Suprapubic skin (tissue), 4 donors: ENCODE results near the gene SRMS. TPM values are rescaled to one million over a fixed set of nuclear protein-coding genes. Genes with fewer than 3 reads are reported as not detected.
"Not testable (repeated sequence)": the region's sequence is repeated elsewhere in the genome, so short reads cannot be mapped to it uniquely, and the experiment has no call there.

Experiments
- DNase-seq, 2 donors: peaks; one replicate each; pipeline ENCODE4 v3.0.0-alpha.2; 2019; ENCODE audit warnings: low spot score in 2 of 2
- H3K27ac ChIP-seq: fragments of 200-600 bp; sonication (generic); one replicate; pipeline ENCODE4 v1.5.1; 2019
- H3K27me3 ChIP-seq: fragments of 200-600 bp; sonication (generic); one replicate; pipeline ENCODE4 v1.5.1; 2019
- H3K36me3 ChIP-seq: fragments of 200-600 bp; sonication (generic); one replicate; pipeline ENCODE4 v1.5.1; 2019
- H3K4me1 ChIP-seq: fragments of 200-600 bp; sonication (generic); one replicate; pipeline ENCODE4 v1.5.1; 2019
- H3K4me3 ChIP-seq: fragments of 200-600 bp; sonication (generic); one replicate; pipeline ENCODE4 v1.5.1; 2019; ENCODE audit warnings: mild to moderate bottlenecking
- H3K9me3 ChIP-seq: fragments of 200-600 bp; sonication (generic); one replicate; pipeline ENCODE4 v1.5.1; 2019
- CTCF ChIP-seq, 2 donors: fragments of 200-600 bp in 1 of 2; fragments of 450-650 bp in 1 of 2; sonication (generic) in 1 of 2; IDR thresholded peaks; one replicate each; pipeline ENCODE4 v1.5.1; 2016 to 2019; ENCODE audit warnings: antibody characterized with exemption in 2 of 2, mild to moderate bottlenecking in 1 of 2, moderate library complexity in 1 of 2
- EP300 ChIP-seq: sonication (generic); formaldehyde crosslinking; IDR thresholded peaks from one replicate; pipeline ENCODE4 v1.6.1; 2017; ENCODE audit warnings: antibody characterized with exemption
- POLR2A ChIP-seq, 2 donors: fragments of 450-650 bp; IDR thresholded peaks; one replicate each; pipeline ENCODE4 v1.6.1; 2017; ENCODE audit warnings: antibody characterized with exemption in 2 of 2, mild to moderate bottlenecking in 2 of 2, moderate library complexity in 2 of 2
- POLR2AphosphoS5 ChIP-seq, 3 donors: sonication (generic); formaldehyde crosslinking; IDR thresholded peaks; one replicate each; pipeline ENCODE4 v1.6.1; 2017; ENCODE audit warnings: antibody characterized with exemption in 3 of 3
- WGBS: methylation state at CpG from one replicate; pipeline ENCODE4 v1.1.5; 2018; 5-methylcytosine and 5-hydroxymethylcytosine counted together
- total RNA-seq, 4 donors: library from RNA; depleted of rRNA; stranded (reverse); fragments of >200 nt; gene quantifications; one replicate each; pipeline ENCODE4 v1.1.0, GENCODE V29; 2016

SRMS gene
- total RNA-seq, 4 donors from 2014 or later = 1.3 TPM; not detected in 3

- 0% methylated on average over 18 of the region's 64 CpGs for WGBS
- peak within 1 kb of the TSS; percentile 98 for H3K27ac ChIP-seq
- peak; percentile 89 to 92 for DNase-seq
- H3K36me3 ChIP-seq = peaks cover 18% of the 10 kb centered on the region
- TF ChIP-seq EP300 = no peak
- peak; percentile 70 to 86 for TF ChIP-seq POLR2A (IDR thresholded peaks at IDR 0.05)
- peak; percentile 56 to 81 (median 80) for TF ChIP-seq POLR2AphosphoS5 (IDR thresholded peaks at IDR 0.05)
- TF ChIP-seq CTCF (IDR thresholded peaks at IDR 0.05) = no peak
- H3K27me3 ChIP-seq = no peaks in the 10 kb centered on the region
- peaks cover 32% of the 10 kb centered on the region for H3K4me1 ChIP-seq
- H3K9me3 ChIP-seq = no peaks in the 10 kb centered on the region
- H3K4me3 ChIP-seq = peak within 1 kb of the TSS; percentile 75
Observed at GRCh38 chr20:63520504-63520933, 27.0 kb downstream of the SRMS start, which contains the start of gene PPDPF. Gene PPDPF (plus strand): TSS chr20:63520765. CDS start chr20:63521309, 544 bp downstream.

- 0% methylated on average over 13 of the region's 72 CpGs for WGBS
- TF ChIP-seq EP300 (no peak), POLR2AphosphoS5 (IDR thresholded peaks at IDR 0.05) (no peak), CTCF (IDR thresholded peaks at IDR 0.05) (peak in 1 of 2 donors; percentile 25)
- Histone ChIP-seq H3K4me1 (peaks cover 32% of the 10 kb centered on the region), H3K4me3 (peak overlapping the region; percentile 75), H3K27ac (peak overlapping the region; percentile 98), H3K27me3 (no peaks in the 10 kb centered on the region), H3K9me3 (no peaks in the 10 kb centered on the region), H3K36me3 (peaks cover 18% of the 10 kb centered on the region)
- DNase-seq = peak; percentile 82 to 83
Observed at GRCh38 chr20:63519668-63520503, 27.7 kb downstream of the SRMS start.

GRCh38 chr20:63518946-63519667 is 28.4 kb downstream of the SRMS start:
- no peak for TF ChIP-seq POLR2AphosphoS5 (IDR thresholded peaks at IDR 0.05)
- H3K36me3 ChIP-seq = peaks cover 18% of the 10 kb centered on the region
- DNase-seq = peak; percentile 59 to 79
- H3K27ac ChIP-seq = no peak overlapping the region
- H3K4me3 ChIP-seq = peak overlapping the region; percentile 75
- WGBS = 83% methylated on average over 25 of the region's 32 CpGs
- H3K4me1 ChIP-seq = peaks cover 32% of the 10 kb centered on the region
- H3K9me3 ChIP-seq = no peaks in the 10 kb centered on the region
- H3K27me3 ChIP-seq = no peaks in the 10 kb centered on the region

- Histone ChIP-seq H3K4me3 (no peak overlapping the region), H3K27me3 (no peaks in the 10 kb centered on the region), H3K9me3 (no peaks in the 10 kb centered on the region), H3K36me3 (peaks cover 16% of the 10 kb centered on the region), H3K4me1 (peaks cover 32% of the 10 kb centered on the region), H3K27ac (no peak overlapping the region)
- TF ChIP-seq CTCF (IDR thresholded peaks at IDR 0.05) (no peak), POLR2AphosphoS5 (IDR thresholded peaks at IDR 0.05) (no peak), POLR2A (IDR thresholded peaks at IDR 0.05) (no peak), EP300 (no peak)
- peak; percentile 61 to 80 for DNase-seq
- 93% methylated on average over 6 of the region's 20 CpGs for WGBS
Observed at GRCh38 chr20:63518351-63518861, 29.1 kb downstream of the SRMS start.

- WGBS = 89% methylated on average over 14 of the region's 32 CpGs
- Histone ChIP-seq H3K36me3 (peaks cover 8% of the 10 kb centered on the region), H3K4me1 (peaks cover 28% of the 10 kb centered on the region), H3K4me3 (no peak overlapping the region), H3K9me3 (no peaks in the 10 kb centered on the region), H3K27me3 (no peaks in the 10 kb centered on the region), H3K27ac (no peak overlapping the region)
- DNase-seq = peak in 1 of 2 donors; percentile 66
- TF ChIP-seq EP300 = no peak
- TF ChIP-seq POLR2AphosphoS5 (IDR thresholded peaks at IDR 0.05) = no peak
- TF ChIP-seq CTCF (IDR thresholded peaks at IDR 0.05) = no peak
- TF ChIP-seq POLR2A (IDR thresholded peaks at IDR 0.05) = no peak
Observed at GRCh38 chr20:63517376-63518309, 29.9 kb downstream of the SRMS start.

GRCh38 chr20:63514520-63514919 is 33.0 kb downstream of the SRMS start:
- H3K4me1 ChIP-seq, DNase-seq, H3K9me3 ChIP-seq, H3K36me3 ChIP-seq, H3K4me3 ChIP-seq, H3K27ac ChIP-seq: not testable (repeated sequence)
- WGBS = 61% methylated on average over 10 of the region's 10 CpGs
- peaks cover 16% of the 10 kb centered on the region for H3K27me3 ChIP-seq
